ENCODE data around the gene YAF2. TPM values are rescaled to one million over a fixed set of nuclear protein-coding genes. Genes with fewer than 3 reads are reported as not detected.

The YAF2 gene
- total RNA-seq, 1 experiment from 2014 or later: 15.0 TPM

DNA sequence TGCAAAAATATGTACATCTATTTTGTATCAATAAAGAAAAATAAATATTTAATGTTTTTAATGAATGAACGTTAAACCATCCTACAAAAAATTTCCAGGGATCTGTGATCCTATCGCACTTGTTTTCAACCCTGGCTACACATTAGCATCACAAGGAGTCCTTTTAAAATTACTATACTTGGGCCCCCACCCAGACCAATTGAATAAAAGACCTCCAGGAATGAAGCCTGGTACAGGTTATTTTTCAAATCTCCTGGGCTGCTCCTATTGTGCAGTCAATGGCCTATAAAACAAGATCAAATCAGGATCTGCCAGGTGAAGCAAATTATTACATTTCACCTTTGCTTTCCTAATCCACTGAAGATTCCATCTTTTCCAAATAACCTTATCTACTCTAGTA is 59.9 kb downstream of the YAF2 start:
- ChIA-PET POLR2A (no interaction called here), CTCF (no interaction called here), RAD21 (ENCODE audit: low non-redundant PET in 1 of 2, low total read pairs in 2 of 2, uncharacterized antibody in 2 of 2, unreplicated experiment in 2 of 2) (no interaction called here)
- no peak for ATAC-seq
- Histone ChIP-seq H3K9me3 (ENCODE audit: control insufficient read depth in 1 of 2, insufficient read depth in 1 of 2, low read depth in 1 of 2, low read length in 2 of 2) (no peaks in the 10 kb centered on the region), H3K27ac (ENCODE audit: low read depth, low read length) (no peak overlapping the region), H3K9me2 (ENCODE audit: insufficient read depth) (no peaks in the 10 kb centered on the region), H3K9ac (ENCODE audit: low read length) (no peak overlapping the region), H3K36me3 (ENCODE audit: control insufficient read depth in 1 of 2, insufficient read depth in 2 of 2, low read length in 2 of 2) (no peaks in the 10 kb centered on the region), H3K4me1 (ENCODE audit: control insufficient read depth in 1 of 2, insufficient read depth in 2 of 2, low read length in 2 of 2) (no peaks in the 10 kb centered on the region), H2AFZ (ENCODE audit: low read depth, low read length, poor library complexity, severe bottlenecking) (no peak overlapping the region), H3K79me2 (ENCODE audit: insufficient read depth, low read length) (no peaks in the 10 kb centered on the region), H4K20me1 (ENCODE audit: insufficient read depth) (no peaks in the 10 kb centered on the region), H3K27me3 (ENCODE audit: insufficient read depth, low read length) (no peaks in the 10 kb centered on the region), H3K4me2 (ENCODE audit: low read length) (no peak overlapping the region), H3K4me3 (replicated peaks in 1 of 2; ENCODE audit: low read depth in 1 of 2, low read length in 2 of 2) (no peak overlapping the region)
- no TSS peak for BruUV-seq (replicated peaks)
- TF ChIP-seq EGR1 (IDR thresholded peaks at IDR 0.05; ENCODE audit: low read depth) (no peak), SIN3A (IDR thresholded peaks at IDR 0.05; ENCODE audit: low read depth) (no peak), JUND (IDR thresholded peaks at IDR 0.05) (no peak), ZBTB33 (IDR thresholded peaks at IDR 0.05; ENCODE audit: extremely low read depth, insufficient replicate concordance, low read length) (no peak), SRF (IDR thresholded peaks at IDR 0.05; ENCODE audit: low read depth) (no peak), POLR2AphosphoS5 (IDR thresholded peaks at IDR 0.05; ENCODE audit: low read depth, low read length) (no peak), RAD21 (IDR thresholded peaks at IDR 0.05; ENCODE audit: low read depth) (no peak), CBX3 (IDR thresholded peaks at IDR 0.05; ENCODE audit: low read depth) (no peak), YY1 (IDR thresholded peaks at IDR 0.05; ENCODE audit: extremely low read depth, insufficient replicate concordance, low read depth, low read length) (no peak), ZNF274 (IDR thresholded peaks at IDR 0.05; ENCODE audit: low read depth, low read length) (no peak), ZFX (IDR thresholded peaks at IDR 0.05) (no peak), EZH2phosphoT487 (IDR thresholded peaks at IDR 0.05; ENCODE audit: borderline replicate concordance) (no peak), FOSL1 (IDR thresholded peaks at IDR 0.05; ENCODE audit: low read depth) (no peak)
- DNase-seq (ENCODE audit: low read depth, low spot score): no peak
- intact Hi-C loops (cut with micrococcal nuclease): no loop called here
